GM12874 (cell line): ENCODE data around the gene BACH2.

Experiments
- CTCF ChIP-seq: IDR thresholded peaks from 2 replicates; pipeline ENCODE4 v1.5.1; 2011; ENCODE audit warnings: low read depth, mild to moderate bottlenecking, control low read depth, low read length, moderate library complexity; ENCODE audit not compliant: insufficient read depth

BACH2 gene

GRCh38 chr6:90068264-90068663 is 228.4 kb downstream of the BACH2 start:
- TF ChIP-seq CTCF = no peak

GRCh38 chr6:90066697-90067096 is 229.9 kb downstream of the BACH2 start:
- TF ChIP-seq CTCF = no peak

DNA sequence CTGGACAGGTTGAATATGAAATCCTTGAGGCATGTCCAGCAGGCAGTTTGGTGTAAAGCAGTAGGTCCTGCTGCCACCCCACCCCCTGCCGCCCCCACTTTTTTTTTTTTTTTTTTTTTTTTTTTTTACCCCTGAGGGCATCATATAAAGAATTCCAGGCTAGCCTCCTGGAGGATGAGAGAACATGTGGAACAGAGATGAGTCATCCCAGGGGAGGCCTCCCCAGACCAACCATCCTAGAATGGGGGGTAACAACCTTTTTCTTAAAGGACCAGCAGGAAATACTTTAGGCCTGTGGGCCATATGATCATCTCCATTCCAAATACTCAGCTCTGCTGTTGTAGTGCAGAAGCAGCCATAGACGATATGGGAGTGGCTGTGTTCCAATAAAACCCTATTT is 231.5 kb downstream of the BACH2 start:
- TF ChIP-seq CTCF = no peak

GRCh38 chr6:90062667-90063066 is 234.0 kb downstream of the BACH2 start:
- no peak for TF ChIP-seq CTCF

DNA sequence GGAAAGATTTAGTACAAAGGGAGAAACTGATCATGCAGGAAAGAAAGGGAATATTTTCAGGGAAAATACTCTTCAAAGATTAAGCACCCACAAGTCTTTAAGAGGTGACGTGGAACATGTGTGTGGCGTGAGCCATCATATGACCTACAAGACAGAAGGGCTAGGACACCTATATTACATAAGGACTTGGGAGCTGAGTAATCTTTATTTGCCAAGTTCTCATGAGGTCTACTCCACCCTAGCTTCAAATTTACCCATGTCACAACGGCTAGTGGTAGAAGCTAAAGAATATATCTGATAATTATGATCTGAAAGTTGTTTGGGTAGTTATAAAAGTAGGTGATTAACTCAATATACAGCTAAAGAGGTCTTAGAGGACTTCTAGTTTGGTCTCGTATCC is 234.6 kb downstream of the BACH2 start:
- TF ChIP-seq CTCF = no peak

- TF ChIP-seq CTCF = no peak
These were observed 243.0 kb downstream of the BACH2 start for GRCh38 chr6:90053614-90054013.

DNA sequence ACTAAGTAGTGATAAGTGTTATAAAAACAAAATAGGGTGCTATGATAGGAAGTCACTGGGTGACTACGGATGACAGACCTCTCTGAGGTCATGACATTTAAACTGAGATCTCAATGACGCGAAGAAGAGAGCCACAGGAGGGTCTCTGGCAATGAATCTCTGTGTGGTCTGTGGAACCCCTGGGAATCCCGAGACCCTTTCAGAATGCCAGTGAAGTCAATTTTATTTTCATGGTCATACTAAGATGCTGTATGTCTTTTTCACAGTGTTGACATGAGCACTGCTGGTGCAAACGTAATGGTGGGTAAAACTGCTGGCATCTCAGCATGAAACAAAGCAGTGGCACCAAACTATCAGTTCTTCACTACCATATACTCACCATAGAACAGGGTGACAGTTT is 247.3 kb downstream of the BACH2 start:
- TF ChIP-seq CTCF = no peak
